Type B pancreatic cell (in vitro differentiated cells): Measurements from ENCODE around the gene IGFBP3. TPM values are rescaled to one million over a fixed set of nuclear protein-coding genes. Genes with fewer than 3 reads are reported as not detected.

Experiments used
- DNase-seq: peaks from one replicate; pipeline ENCODE4 v3.0.0; 2021; ENCODE audit warnings: mixed read lengths; ENCODE audit not compliant: unreplicated experiment; ENCODE audit errors: extremely low spot score
- H3K27ac Mint-ChIP-seq: 2 replicates; pipeline ENCODE4 v1.8.0; 2021; ENCODE audit warnings: mild to moderate bottlenecking, mixed read lengths
- H3K27me3 Mint-ChIP-seq: 2 replicates; pipeline ENCODE4 v1.8.0; 2021; ENCODE audit warnings: mixed read lengths
- H3K36me3 Mint-ChIP-seq: 2 replicates; pipeline ENCODE4 v1.8.0; 2021; ENCODE audit warnings: mixed read lengths
- H3K4me1 Mint-ChIP-seq: one replicate; pipeline ENCODE4 v1.8.0; 2021; ENCODE audit warnings: mixed read lengths; ENCODE audit not compliant: unreplicated experiment
- H3K4me3 Mint-ChIP-seq: 2 replicates; pipeline ENCODE4 v1.8.0; 2021; ENCODE audit warnings: mild to moderate bottlenecking, mixed read lengths
- H3K9me3 Mint-ChIP-seq: 2 replicates; pipeline ENCODE4 v1.8.0; 2021; ENCODE audit warnings: mixed read lengths
- CTCF ChIP-seq: fragments of 200-600 bp; sonication (generic); conservative IDR thresholded peaks from 2 replicates; pipeline ENCODE4 v1.5.0; 2021; ENCODE audit warnings: antibody characterized with exemption, mild to moderate bottlenecking
- total RNA-seq: library from RNA; stranded (reverse); gene quantifications from 2 replicates; pipeline ENCODE4 v1.2.1, GENCODE V29; 2021; ENCODE audit warnings: low replicate concordance

The IGFBP3 gene
- total RNA-seq, 1 donor from 2014 or later: 336 TPM

GRCh38 chr7:45874408-45875131 is 46.5 kb downstream of the IGFBP3 start:
- no peak overlapping the region for H3K27ac Mint-ChIP-seq
- no peak for TF ChIP-seq CTCF
- H3K4me3 Mint-ChIP-seq: no peak overlapping the region
- H3K4me1 Mint-ChIP-seq: no peaks in the 10 kb centered on the region
- H3K36me3 Mint-ChIP-seq: no peaks in the 10 kb centered on the region
- no peak for DNase-seq
- H3K9me3 Mint-ChIP-seq: peaks cover 5% of the 10 kb centered on the region
- H3K27me3 Mint-ChIP-seq: no peaks in the 10 kb centered on the region

- no peak overlapping the region for H3K4me3 Mint-ChIP-seq
- no peaks in the 10 kb centered on the region for H3K9me3 Mint-ChIP-seq
- H3K27ac Mint-ChIP-seq: no peak overlapping the region
- no peaks in the 10 kb centered on the region for H3K27me3 Mint-ChIP-seq
- no peaks in the 10 kb centered on the region for H3K4me1 Mint-ChIP-seq
- DNase-seq: no peak
- no peaks in the 10 kb centered on the region for H3K36me3 Mint-ChIP-seq
- TF ChIP-seq CTCF: no peak
Observed at GRCh38 chr7:45873355-45873754, 47.7 kb downstream of the IGFBP3 start.

- H3K27me3 Mint-ChIP-seq: no peaks in the 10 kb centered on the region
- H3K9me3 Mint-ChIP-seq: no peaks in the 10 kb centered on the region
- no peaks in the 10 kb centered on the region for H3K4me1 Mint-ChIP-seq
- TF ChIP-seq CTCF: no peak
- no peak within 1 kb of the TSS for H3K4me3 Mint-ChIP-seq
- H3K36me3 Mint-ChIP-seq: no peaks in the 10 kb centered on the region
- H3K27ac Mint-ChIP-seq: no peak within 1 kb of the TSS
- no peak for DNase-seq
Observed at GRCh38 chr7:45873035-45873354, 48.1 kb downstream of the IGFBP3 start, which contains the start of gene CCDC201. Gene CCDC201, minus strand, starts transcription at chr7:45873082. Its CDS starts 75 bp downstream, at chr7:45873007.

- no peaks in the 10 kb centered on the region for H3K36me3 Mint-ChIP-seq
- H3K4me3 Mint-ChIP-seq: no peak overlapping the region
- H3K9me3 Mint-ChIP-seq: peaks cover 5% of the 10 kb centered on the region
- peak; percentile 67 for TF ChIP-seq CTCF
- H3K27ac Mint-ChIP-seq: no peak overlapping the region
- H3K4me1 Mint-ChIP-seq: no peaks in the 10 kb centered on the region
- no peak for DNase-seq
- no peaks in the 10 kb centered on the region for H3K27me3 Mint-ChIP-seq
Observed at GRCh38 chr7:45872116-45873034, 48.7 kb downstream of the IGFBP3 start.

- no peak overlapping the region for H3K4me3 Mint-ChIP-seq
- TF ChIP-seq CTCF: no peak
- H3K4me1 Mint-ChIP-seq: no peaks in the 10 kb centered on the region
- no peaks in the 10 kb centered on the region for H3K27me3 Mint-ChIP-seq
- DNase-seq: no peak
- H3K9me3 Mint-ChIP-seq: peaks cover 5% of the 10 kb centered on the region
- no peak overlapping the region for H3K27ac Mint-ChIP-seq
- no peaks in the 10 kb centered on the region for H3K36me3 Mint-ChIP-seq
Observed at GRCh38 chr7:45869426-45869825, 51.6 kb downstream of the IGFBP3 start.
